BE2C (cell line): Measurements from ENCODE around the gene GLB1L2.

Source experiments
- DNase-seq: peaks from one replicate; pipeline ENCODE4 v3.0.0-alpha.2; 2020
- H3K27me3 ChIP-seq: fragments of 250-450 bp; sonication (Bioruptor Pico); 2 replicates; pipeline ENCODE4 v1.5.1; 2020; ENCODE audit warnings: mild to moderate bottlenecking
- H3K36me3 ChIP-seq: fragments of 250-450 bp; sonication (Bioruptor Pico); 2 replicates; pipeline ENCODE4 v1.5.1; 2020; ENCODE audit warnings: mild to moderate bottlenecking
- H3K4me1 ChIP-seq: fragments of 250-450 bp; sonication (Bioruptor Pico); 2 replicates; pipeline ENCODE4 v1.5.1; 2020
- H3K4me3 ChIP-seq: 2 replicates; pipeline ENCODE4 v1.5.1; 2011; ENCODE audit warnings: low read depth, low read length
- H3K9me3 ChIP-seq: fragments of 250-450 bp; sonication (Bioruptor Pico); 2 replicates; pipeline ENCODE4 v1.5.1; 2020
- CTCF ChIP-seq: IDR thresholded peaks from 2 replicates; pipeline ENCODE4 v1.5.1; 2012; ENCODE audit warnings: mild to moderate bottlenecking, low read depth, low read length

Gene GLB1L2

GRCh38 chr11:134398644-134399292 lies 67.0 kb downstream of the GLB1L2 start:
- Histone ChIP-seq H3K27me3 (no peaks in the 10 kb centered on the region), H3K4me1 (no peaks in the 10 kb centered on the region; the same call in 1 of the 2 replicates), H3K9me3 (no peaks in the 10 kb centered on the region), H3K4me3 (no peak overlapping the region), H3K36me3 (no peaks in the 10 kb centered on the region)
- TF ChIP-seq CTCF, result no peak
- DNase-seq, result no peak

GRCh38 chr11:134399293-134399654 lies 67.5 kb downstream of the GLB1L2 start:
- no peak for DNase-seq
- no peaks in the 10 kb centered on the region for H3K9me3 ChIP-seq
- no peaks in the 10 kb centered on the region for H3K27me3 ChIP-seq
- no peaks in the 10 kb centered on the region for H3K36me3 ChIP-seq
- TF ChIP-seq CTCF, result no peak
- H3K4me1 ChIP-seq, result no peaks in the 10 kb centered on the region
- H3K4me3 ChIP-seq, result no peak overlapping the region

- TF ChIP-seq CTCF, result no peak
- H3K4me1 ChIP-seq, result no peaks in the 10 kb centered on the region
- no peak overlapping the region for H3K4me3 ChIP-seq
- DNase-seq, result no peak
- no peaks in the 10 kb centered on the region for H3K9me3 ChIP-seq
- no peaks in the 10 kb centered on the region for H3K36me3 ChIP-seq
- no peaks in the 10 kb centered on the region for H3K27me3 ChIP-seq
These were observed 68.2 kb downstream of the GLB1L2 start for GRCh38 chr11:134399996-134400395.

- Histone ChIP-seq H3K4me3 (no peak overlapping the region), H3K9me3 (no peaks in the 10 kb centered on the region), H3K27me3 (0 out of 2 replicates have a peak, but pooled peaks cover under 1% of the 10 kb centered on the region), H3K36me3 (no peaks in the 10 kb centered on the region), H3K4me1 (no peaks in the 10 kb centered on the region)
- DNase-seq, result no peak
- no peak for TF ChIP-seq CTCF
These were observed 70.3 kb downstream of the GLB1L2 start for GRCh38 chr11:134401825-134402809.

- Histone ChIP-seq H3K9me3 (no peaks in the 10 kb centered on the region), H3K4me1 (no peaks in the 10 kb centered on the region), H3K36me3 (no peaks in the 10 kb centered on the region), H3K27me3 (0 out of 2 replicates have a peak, but pooled peaks cover 4% of the 10 kb centered on the region), H3K4me3 (no peak overlapping the region)
- DNase-seq, result no peak
- TF ChIP-seq CTCF, result no peak
These were observed 71.1 kb downstream of the GLB1L2 start for GRCh38 chr11:134402910-134403309.
